ENCODE data around the gene LRRC8B.

LRRC8B gene

DNA sequence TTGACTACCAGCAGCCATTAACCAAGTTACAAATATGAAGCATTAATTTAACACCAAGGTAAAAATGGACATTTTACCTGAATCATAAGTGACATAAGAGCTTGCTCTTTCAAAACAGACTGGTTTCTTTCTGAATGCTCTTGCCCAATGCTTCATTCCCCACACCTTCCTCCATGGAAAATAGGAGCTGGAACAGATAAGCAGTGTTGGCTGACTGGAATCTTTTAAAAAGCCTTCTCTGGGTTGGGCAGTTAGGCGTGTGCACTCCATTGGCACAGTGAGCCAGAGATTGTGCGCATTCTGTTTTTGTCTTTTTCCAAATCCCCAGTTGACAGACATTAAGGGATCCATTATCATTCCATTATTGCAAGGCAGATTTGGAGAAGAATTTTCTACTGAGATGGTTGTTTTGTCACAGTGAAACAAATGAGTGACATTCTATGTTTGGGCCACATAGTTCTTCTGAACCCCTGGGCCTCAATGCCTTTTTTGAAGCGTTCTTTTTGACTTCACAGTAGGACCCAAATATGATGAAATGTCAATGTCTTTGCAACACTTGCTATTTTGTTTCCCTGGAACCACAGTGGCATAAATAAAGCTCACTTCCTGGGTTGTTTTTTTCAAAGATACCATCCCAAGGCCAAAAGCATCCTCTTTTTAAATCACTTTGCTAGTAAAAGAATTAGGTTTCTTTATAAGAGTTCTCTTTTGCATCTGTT is 32.3 kb downstream of the LRRC8B start:
- TF ChIP-seq, protein P1, sequence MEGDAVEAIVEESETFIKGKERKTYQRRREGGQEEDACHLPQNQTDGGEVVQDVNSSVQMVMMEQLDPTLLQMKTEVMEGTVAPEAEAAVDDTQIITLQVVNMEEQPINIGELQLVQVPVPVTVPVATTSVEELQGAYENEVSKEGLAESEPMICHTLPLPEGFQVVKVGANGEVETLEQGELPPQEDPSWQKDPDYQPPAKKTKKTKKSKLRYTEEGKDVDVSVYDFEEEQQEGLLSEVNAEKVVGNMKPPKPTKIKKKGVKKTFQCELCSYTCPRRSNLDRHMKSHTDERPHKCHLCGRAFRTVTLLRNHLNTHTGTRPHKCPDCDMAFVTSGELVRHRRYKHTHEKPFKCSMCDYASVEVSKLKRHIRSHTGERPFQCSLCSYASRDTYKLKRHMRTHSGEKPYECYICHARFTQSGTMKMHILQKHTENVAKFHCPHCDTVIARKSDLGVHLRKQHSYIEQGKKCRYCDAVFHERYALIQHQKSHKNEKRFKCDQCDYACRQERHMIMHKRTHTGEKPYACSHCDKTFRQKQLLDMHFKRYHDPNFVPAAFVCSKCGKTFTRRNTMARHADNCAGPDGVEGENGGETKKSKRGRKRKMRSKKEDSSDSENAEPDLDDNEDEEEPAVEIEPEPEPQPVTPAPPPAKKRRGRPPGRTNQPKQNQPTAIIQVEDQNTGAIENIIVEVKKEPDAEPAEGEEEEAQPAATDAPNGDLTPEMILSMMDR (IDR thresholded peaks at IDR 0.05; ENCODE audit: low read depth, low read length, missing control alignments) = no peak
- H3K4me3 ChIP-seq (replicated peaks; ENCODE audit: low read depth, low read length) = no peak overlapping the region
- DNase-seq (ENCODE audit: extremely low read depth, low read depth) = no peak

DNA sequence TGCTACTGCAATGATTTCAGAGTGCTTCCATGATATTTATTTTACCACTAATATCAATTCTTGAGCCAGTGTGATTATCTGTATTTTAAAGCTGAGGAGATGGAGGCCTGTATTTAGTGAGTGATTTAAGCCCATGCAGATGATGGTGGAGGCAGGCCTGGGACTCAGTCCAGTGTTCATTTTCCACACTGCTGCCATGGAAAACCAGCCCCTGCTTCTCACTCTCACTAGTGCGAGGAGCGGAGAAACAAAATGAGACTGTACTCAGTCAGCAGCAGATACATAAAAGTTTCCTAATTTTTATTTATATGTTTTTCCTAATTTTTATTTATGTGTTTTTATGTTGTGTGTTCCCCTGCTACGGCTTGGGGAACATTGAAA is 32.8 kb downstream of the LRRC8B start:
- TF ChIP-seq, protein P1 (IDR thresholded peaks at IDR 0.05; ENCODE audit: low read depth, low read length, missing control alignments) = no peak
- DNase-seq (ENCODE audit: extremely low read depth, low read depth) = no peak
- H3K4me3 ChIP-seq (replicated peaks; ENCODE audit: low read depth, low read length) = no peak overlapping the region

- DNase-seq (ENCODE audit: extremely low read depth, low read depth) = no peak
- TF ChIP-seq, protein P1 (IDR thresholded peaks at IDR 0.05; ENCODE audit: low read depth, low read length, missing control alignments) = no peak
- H3K4me3 ChIP-seq (replicated peaks; ENCODE audit: low read depth, low read length) = no peak overlapping the region
These were observed 33.3 kb downstream of the LRRC8B start for GRCh38 chr1:89557956-89558355.

DNA sequence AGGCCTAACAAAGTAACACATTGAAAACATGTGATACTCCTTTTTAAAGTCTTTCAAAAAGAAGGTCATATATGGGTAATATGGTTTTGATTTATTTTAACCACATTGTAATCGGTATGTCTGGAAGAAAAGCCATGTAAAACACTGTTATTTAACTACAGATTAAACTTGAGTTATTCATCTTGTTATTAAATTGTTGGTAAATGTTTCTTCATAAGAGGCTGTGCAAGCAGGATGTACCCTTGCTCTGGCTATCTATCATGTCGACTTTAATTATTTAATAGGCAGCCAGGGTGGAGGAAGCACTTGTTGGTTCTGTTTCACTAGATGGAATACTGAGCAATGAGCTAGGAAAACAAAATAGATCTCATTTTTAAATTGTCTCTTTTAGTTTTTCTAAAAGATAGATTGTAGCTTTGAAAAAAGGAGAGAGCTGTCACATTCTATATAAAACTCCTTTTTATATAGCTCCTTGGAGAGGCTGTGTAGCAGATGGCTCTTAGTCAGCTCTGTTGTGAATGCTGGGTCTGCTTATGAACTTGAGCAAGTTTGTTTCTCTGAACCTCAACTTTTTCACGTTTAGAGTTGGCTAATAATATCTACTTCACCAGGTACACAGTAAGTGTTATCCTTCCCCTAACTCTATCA is 39.5 kb downstream of the LRRC8B start:
- H3K4me3 ChIP-seq (replicated peaks; ENCODE audit: low read depth, low read length) = no peak overlapping the region
- peak; percentile 47 for DNase-seq (ENCODE audit: extremely low read depth, low read depth)
- TF ChIP-seq, protein P1 (IDR thresholded peaks at IDR 0.05; ENCODE audit: low read depth, low read length, missing control alignments) = no peak

GRCh38 chr1:89565521-89565920 is 40.9 kb downstream of the LRRC8B start:
- TF ChIP-seq, protein P1 (IDR thresholded peaks at IDR 0.05; ENCODE audit: low read depth, low read length, missing control alignments) = no peak
- no peak overlapping the region for H3K4me3 ChIP-seq (replicated peaks; ENCODE audit: low read depth, low read length)
- no peak for DNase-seq (ENCODE audit: extremely low read depth, low read depth)

DNA sequence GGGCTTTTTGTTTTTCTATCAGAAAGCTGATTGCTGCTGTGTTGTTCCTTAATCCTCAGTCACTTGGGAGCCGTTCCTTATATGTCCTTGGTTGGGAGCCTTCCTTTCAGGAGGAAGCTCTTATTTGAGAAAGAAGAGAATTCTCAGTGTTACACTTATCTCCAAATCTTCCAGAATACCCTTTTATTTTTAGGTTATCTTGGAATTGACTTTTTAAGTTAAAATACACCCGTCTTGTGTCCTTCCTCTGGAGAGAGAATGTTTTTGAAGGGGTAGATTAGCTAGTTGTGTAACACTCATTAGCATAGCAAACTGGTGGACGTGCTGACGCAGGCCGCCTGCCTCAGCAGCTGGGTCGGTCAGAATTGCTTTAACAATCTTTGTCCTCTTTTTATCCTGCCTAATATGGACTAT is 42.1 kb downstream of the LRRC8B start:
- DNase-seq (ENCODE audit: extremely low read depth, low read depth) = no peak
- TF ChIP-seq, protein P1 (IDR thresholded peaks at IDR 0.05; ENCODE audit: low read depth, low read length, missing control alignments) = no peak
- H3K4me3 ChIP-seq (replicated peaks; ENCODE audit: low read depth, low read length) = no peak overlapping the region
